ENCODE data around the gene HMBS.
"Not testable (repeated sequence)": the region's sequence is repeated elsewhere in the genome, so short reads cannot be mapped to it uniquely, and the experiment has no call there.

Gene HMBS

DNA sequence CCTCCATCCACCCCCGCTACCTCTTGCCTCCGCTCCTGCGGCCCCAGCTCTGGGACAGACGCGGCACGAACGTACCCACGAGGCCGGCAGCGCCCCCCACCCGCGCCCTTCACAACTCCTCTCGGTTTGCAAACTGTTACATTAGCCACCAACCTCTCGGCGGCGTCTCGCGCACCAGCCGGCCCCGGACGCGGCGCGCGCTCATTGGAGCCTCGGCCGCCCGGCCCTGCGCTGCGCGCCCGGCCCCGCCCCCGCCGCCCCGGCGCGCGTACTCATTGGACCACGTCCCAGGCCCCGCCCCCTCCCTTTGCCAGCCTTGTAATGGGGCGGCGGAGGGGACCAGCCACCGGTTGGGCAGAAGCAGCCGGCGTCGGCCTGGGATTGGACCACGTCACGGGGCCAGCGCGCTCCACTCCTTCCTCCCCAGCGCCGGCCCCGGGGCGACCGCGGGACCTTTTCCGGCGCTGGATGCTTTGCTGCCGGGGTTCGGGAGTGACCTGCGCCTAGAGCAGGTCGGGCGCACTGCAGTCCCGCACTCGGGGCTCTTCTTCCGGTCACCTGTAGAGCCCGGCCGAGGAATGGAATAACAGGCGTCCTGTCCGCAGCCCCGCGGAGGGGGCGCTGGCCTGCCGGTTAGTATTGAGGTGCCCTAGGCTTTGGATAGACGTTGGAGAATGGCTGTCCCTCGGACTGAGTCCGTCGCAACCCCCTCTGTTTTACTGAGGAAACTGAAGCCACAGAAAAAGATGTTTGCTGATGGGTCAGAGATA is 27.5 kb upstream of the HMBS start, which contains the start of gene HYOU1:
Gene HYOU1 (minus strand): TSS at position 206 of the 770 bp plus-strand sequence. CDS start 1,045 bp downstream, outside the sequence.
- Histone ChIP-seq H3K79me2 (ENCODE audit: low read length) (peaks cover 50% of the 10 kb centered on the region), H3K27ac (ENCODE audit: low read length) (peak within 1 kb of the TSS; percentile 94), H3F3A (ENCODE audit: insufficient read depth, low read length) (peaks cover 11% of the 10 kb centered on the region), H3K9ac (ENCODE audit: low read length) (peak within 1 kb of the TSS; percentile 99), H3K27me3 (replicated peaks; ENCODE audit: insufficient read depth, low read length) (no peaks in the 10 kb centered on the region), H3K9me2 (replicated peaks; ENCODE audit: insufficient read depth, low read length) (no peaks in the 10 kb centered on the region), H3K36me3 (replicated peaks; ENCODE audit: insufficient read depth, low read length) (peaks cover 18% of the 10 kb centered on the region), H2AFZ (ENCODE audit: low read length) (peak within 1 kb of the TSS; percentile 91), H4K20me1 (ENCODE audit: insufficient read depth, low read length) (0 out of 2 replicates have a peak, but pooled peaks cover 9% of the 10 kb centered on the region), H3K4me3 (ENCODE audit: low read length) (peak within 1 kb of the TSS; percentile 84), H3K9me3 (replicated peaks; ENCODE audit: insufficient read depth, low read length) (no peaks in the 10 kb centered on the region), H3K4me1 (ENCODE audit: low read length) (peaks cover 9% of the 10 kb centered on the region), H3K4me2 (ENCODE audit: low read depth, low read length) (peak within 1 kb of the TSS; percentile 83)
- TF ChIP-seq EZH2phosphoT487 (IDR thresholded peaks at IDR 0.05; ENCODE audit: low read length) (no peak), CTCF (IDR thresholded peaks at IDR 0.05; ENCODE audit: low read length) (peak; percentile 30)
- DNase-seq: peak; percentile 98

DNA sequence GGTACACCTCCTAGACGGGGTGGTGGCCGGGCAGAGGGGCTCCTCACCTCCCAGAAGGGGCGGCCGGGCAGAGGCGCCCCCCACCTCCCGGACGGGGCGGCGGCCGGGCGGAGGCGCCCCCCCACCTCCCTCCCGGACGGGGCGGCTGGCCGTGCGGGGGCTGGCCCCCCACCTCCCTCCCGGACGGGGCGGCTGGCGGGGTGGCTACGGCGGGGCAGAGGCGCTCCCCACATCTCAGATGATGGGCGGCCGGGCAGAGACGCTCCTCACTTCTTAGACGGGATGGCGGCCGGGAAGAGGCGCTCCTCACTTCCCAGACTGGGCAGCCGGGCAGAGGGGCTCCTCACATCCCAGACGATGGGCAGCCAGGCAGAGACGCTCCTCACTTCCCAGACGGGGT is 25.6 kb upstream of the HMBS start:
- not testable (repeated sequence) for H3K4me3 ChIP-seq (ENCODE audit: low read length); H3K4me1 ChIP-seq (ENCODE audit: low read length); H2AFZ ChIP-seq (ENCODE audit: low read length); H3K9me3 ChIP-seq (replicated peaks; ENCODE audit: insufficient read depth, low read length); DNase-seq; H3K27me3 ChIP-seq (replicated peaks; ENCODE audit: insufficient read depth, low read length); H3K36me3 ChIP-seq (replicated peaks; ENCODE audit: insufficient read depth, low read length); H3K9ac ChIP-seq (ENCODE audit: low read length); H3K9me2 ChIP-seq (replicated peaks; ENCODE audit: insufficient read depth, low read length); H3K4me2 ChIP-seq (ENCODE audit: low read depth, low read length); H4K20me1 ChIP-seq (ENCODE audit: insufficient read depth, low read length); H3K27ac ChIP-seq (ENCODE audit: low read length)
- Histone ChIP-seq H3K79me2 (ENCODE audit: low read length) (peaks cover 35% of the 10 kb centered on the region), H3F3A (ENCODE audit: insufficient read depth, low read length) (peaks cover 11% of the 10 kb centered on the region)

DNA sequence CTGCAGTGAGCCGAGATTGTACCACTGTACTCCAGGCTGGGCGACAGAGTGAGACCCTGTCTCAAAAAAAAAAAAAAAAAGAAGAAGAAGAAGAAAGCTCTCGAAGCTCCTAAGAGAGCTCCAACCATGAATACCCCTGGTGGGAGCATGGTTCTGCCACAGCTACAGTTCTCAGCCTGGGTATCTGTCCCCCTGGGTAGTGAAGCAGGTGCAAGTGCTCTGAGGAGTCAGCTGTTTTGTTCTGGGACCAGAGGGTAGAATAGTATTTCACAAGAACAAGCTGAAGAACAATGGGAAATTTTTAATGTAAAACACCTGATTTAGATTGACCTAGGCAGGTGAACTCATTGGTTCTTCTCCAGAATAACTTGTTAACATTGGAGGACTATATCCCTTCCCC is 23.4 kb upstream of the HMBS start:
- Histone ChIP-seq H2AFZ (ENCODE audit: low read length) (no peak overlapping the region), H3K36me3 (replicated peaks; ENCODE audit: insufficient read depth, low read length) (no peaks in the 10 kb centered on the region), H3K9me2 (replicated peaks; ENCODE audit: insufficient read depth, low read length) (no peaks in the 10 kb centered on the region)

More for the DNA sequence above, 23.4 kb upstream of the HMBS start:
- no peak overlapping the region for H3K4me3 ChIP-seq (ENCODE audit: low read length)
- no peak overlapping the region for H3K4me2 ChIP-seq (ENCODE audit: low read depth, low read length)
- H3K4me1 ChIP-seq (ENCODE audit: low read length): peaks cover 6% of the 10 kb centered on the region; the same call in 1 of the 2 replicates
- H4K20me1 ChIP-seq (ENCODE audit: insufficient read depth, low read length): no peaks in the 10 kb centered on the region
- peaks cover 10% of the 10 kb centered on the region for H3F3A ChIP-seq (ENCODE audit: insufficient read depth, low read length)
- DNase-seq: no peak
- no peaks in the 10 kb centered on the region for H3K27me3 ChIP-seq (replicated peaks; ENCODE audit: insufficient read depth, low read length)
- peaks cover 32% of the 10 kb centered on the region for H3K79me2 ChIP-seq (ENCODE audit: low read length)
- no peak overlapping the region for H3K27ac ChIP-seq (ENCODE audit: low read length)
- H3K9ac ChIP-seq (ENCODE audit: low read length): no peak overlapping the region
- no peaks in the 10 kb centered on the region for H3K9me3 ChIP-seq (replicated peaks; ENCODE audit: insufficient read depth, low read length)
- TF ChIP-seq EZH2phosphoT487 (IDR thresholded peaks at IDR 0.05; ENCODE audit: low read length) (no peak), EZH2 (optimal IDR thresholded peaks at IDR 0.05; ENCODE audit: low read depth, low read length) (no peak), CTCF (IDR thresholded peaks at IDR 0.05; ENCODE audit: low read length) (no peak)

Data from MM.1S (cell line).